ENCODE data around the gene CASP10. TPM values are rescaled to one million over a fixed set of nuclear protein-coding genes. Genes with fewer than 3 reads are reported as not detected.

The CASP10 gene
- total RNA-seq, 1 donor from 2014 or later, result 38.6 TPM

DNA sequence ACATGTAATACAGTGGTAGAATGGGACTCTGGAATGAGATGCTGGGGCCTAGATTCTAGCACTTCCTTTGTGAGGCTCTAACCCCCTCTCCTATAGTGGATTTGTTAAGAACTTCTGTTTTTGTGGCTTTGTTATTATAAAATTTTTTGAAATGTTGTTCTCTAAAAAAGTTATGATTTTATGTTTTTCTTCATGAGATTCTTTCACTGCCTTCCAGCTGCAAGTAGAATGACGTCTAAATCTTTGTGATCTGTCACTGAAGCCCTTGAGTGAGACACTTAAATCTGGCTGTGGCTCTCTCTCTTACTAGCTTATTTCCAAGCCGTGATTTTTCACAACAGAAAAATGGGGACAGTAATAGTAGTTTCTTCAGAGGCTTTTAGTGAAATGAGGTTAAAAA lies 79.0 kb downstream of the CASP10 start:
- no peak for DNase-seq (ENCODE audit: low spot score)
- no peak overlapping the region for H3K27ac Mint-ChIP-seq (ENCODE audit: unreplicated experiment)
- H3K27me3 Mint-ChIP-seq (ENCODE audit: unreplicated experiment), result peaks cover 15% of the 10 kb centered on the region

DNA sequence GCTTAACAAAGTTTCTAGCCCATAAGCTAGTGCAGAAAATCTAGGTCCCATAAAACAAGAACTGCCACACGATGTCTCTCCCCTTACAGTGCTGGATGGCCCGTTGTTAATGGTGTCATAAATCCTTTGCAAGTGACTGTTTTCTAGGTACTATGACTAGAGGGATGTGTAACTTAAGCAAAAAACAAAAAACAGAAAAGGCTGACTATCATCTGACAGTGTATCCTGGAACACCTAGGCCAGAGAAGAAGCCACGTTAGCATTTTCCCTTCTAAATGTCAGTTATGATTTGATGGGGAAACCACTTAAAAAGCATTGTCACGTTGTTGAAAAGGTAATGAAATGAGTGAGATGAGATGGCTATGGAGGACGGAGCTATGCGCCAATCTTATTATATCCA lies 79.8 kb downstream of the CASP10 start:
- TF ChIP-seq CTCF (IDR thresholded peaks at IDR 0.05; ENCODE audit: unreplicated experiment), result no peak
- Mint-ChIP-seq H3K27me3 (ENCODE audit: unreplicated experiment) (peaks cover 12% of the 10 kb centered on the region), H3K36me3 (ENCODE audit: low read depth, unreplicated experiment) (peaks cover 5% of the 10 kb centered on the region), H3K4me1 (ENCODE audit: unreplicated experiment) (peaks cover 48% of the 10 kb centered on the region), H3K4me3 (ENCODE audit: unreplicated experiment) (no peak overlapping the region), H3K9me3 (ENCODE audit: unreplicated experiment) (no peaks in the 10 kb centered on the region), H3K27ac (ENCODE audit: unreplicated experiment) (no peak overlapping the region)
- DNase-seq (ENCODE audit: low spot score), result no peak

More for the DNA sequence above, 79.0 kb downstream of the CASP10 start:
- Mint-ChIP-seq H3K4me3 (ENCODE audit: unreplicated experiment) (no peak overlapping the region), H3K36me3 (ENCODE audit: low read depth, unreplicated experiment) (peaks cover 5% of the 10 kb centered on the region), H3K4me1 (ENCODE audit: unreplicated experiment) (peaks cover 53% of the 10 kb centered on the region), H3K9me3 (ENCODE audit: unreplicated experiment) (no peaks in the 10 kb centered on the region)
- no peak for TF ChIP-seq CTCF (IDR thresholded peaks at IDR 0.05; ENCODE audit: unreplicated experiment)

DNA sequence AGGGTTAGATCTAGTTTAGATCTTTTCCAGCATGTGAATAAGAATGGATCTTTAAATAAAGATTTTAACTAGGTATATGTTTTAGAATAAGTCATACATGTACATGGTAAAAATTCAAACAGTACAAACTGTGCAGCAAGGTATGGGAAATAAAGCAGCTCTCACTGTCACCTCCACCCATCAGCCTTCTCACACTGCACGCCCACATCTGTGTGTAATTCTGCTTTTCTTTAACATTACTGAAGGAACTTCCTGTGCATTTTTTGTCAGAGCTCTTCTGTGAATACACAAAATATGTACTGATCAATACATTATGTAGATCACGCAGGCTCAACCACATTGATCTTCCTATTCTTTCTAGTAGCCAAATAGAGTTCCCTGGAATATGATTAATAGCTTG lies 80.8 kb downstream of the CASP10 start:
- peaks cover 38% of the 10 kb centered on the region for H3K4me1 Mint-ChIP-seq (ENCODE audit: unreplicated experiment)
- peaks cover 1% of the 10 kb centered on the region for H3K36me3 Mint-ChIP-seq (ENCODE audit: low read depth, unreplicated experiment)

DNA sequence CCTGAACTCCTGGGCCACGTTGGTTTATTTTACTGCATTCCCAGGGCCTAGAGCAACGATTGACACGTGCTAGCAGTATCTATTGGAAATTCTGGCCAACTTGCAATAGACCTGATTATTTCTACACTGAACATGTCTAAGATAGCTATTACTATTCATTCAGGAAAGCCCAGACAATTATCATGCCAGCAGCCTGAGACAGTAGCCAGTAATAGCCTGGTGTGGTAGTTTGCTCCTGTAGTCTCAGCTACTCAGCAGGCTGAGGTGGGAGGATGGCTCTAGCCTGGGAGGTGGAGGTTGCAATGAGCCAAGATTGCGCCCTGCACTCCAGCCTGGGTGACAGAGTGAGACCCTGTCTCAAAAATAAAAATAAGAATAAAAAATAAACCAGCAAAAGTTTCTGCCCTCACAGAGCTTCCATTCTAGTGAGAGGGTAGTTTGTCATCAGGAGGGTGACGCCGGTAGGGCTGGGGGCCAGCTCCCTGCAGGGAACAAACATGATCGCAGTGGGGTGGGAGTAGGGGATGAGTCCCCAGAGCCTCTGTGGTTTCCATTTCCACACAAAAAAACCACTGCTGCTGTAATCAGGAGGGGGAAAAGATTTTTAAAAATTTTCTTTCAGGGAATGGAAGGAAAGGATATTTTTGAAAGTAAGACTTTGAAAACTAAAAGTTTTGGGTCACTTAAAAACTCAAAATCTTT lies 81.7 kb downstream of the CASP10 start:
- Mint-ChIP-seq H3K4me1 (ENCODE audit: unreplicated experiment) (peaks cover 36% of the 10 kb centered on the region), H3K9me3 (ENCODE audit: unreplicated experiment) (no peaks in the 10 kb centered on the region), H3K36me3 (ENCODE audit: low read depth, unreplicated experiment) (no peaks in the 10 kb centered on the region), H3K27ac (ENCODE audit: unreplicated experiment) (no peak overlapping the region), H3K27me3 (ENCODE audit: unreplicated experiment) (no peaks in the 10 kb centered on the region), H3K4me3 (ENCODE audit: unreplicated experiment) (no peak overlapping the region)
- no peak for DNase-seq (ENCODE audit: low spot score)
- no peak for TF ChIP-seq CTCF (IDR thresholded peaks at IDR 0.05; ENCODE audit: unreplicated experiment)

More for the DNA sequence above, 80.8 kb downstream of the CASP10 start:
- H3K9me3 Mint-ChIP-seq (ENCODE audit: unreplicated experiment), result no peaks in the 10 kb centered on the region
- H3K27me3 Mint-ChIP-seq (ENCODE audit: unreplicated experiment), result peaks cover 1% of the 10 kb centered on the region
- no peak for TF ChIP-seq CTCF (IDR thresholded peaks at IDR 0.05; ENCODE audit: unreplicated experiment)
- H3K4me3 Mint-ChIP-seq (ENCODE audit: unreplicated experiment), result no peak overlapping the region
- no peak for DNase-seq (ENCODE audit: low spot score)
- no peak overlapping the region for H3K27ac Mint-ChIP-seq (ENCODE audit: unreplicated experiment)

GRCh38 chr2:201266629-201267028 lies 83.7 kb downstream of the CASP10 start:
- no peak overlapping the region for H3K4me3 Mint-ChIP-seq (ENCODE audit: unreplicated experiment)
- DNase-seq (ENCODE audit: low spot score), result no peak
- peak overlapping the region; percentile 64 for H3K27ac Mint-ChIP-seq (ENCODE audit: unreplicated experiment)
- peaks cover 25% of the 10 kb centered on the region for H3K4me1 Mint-ChIP-seq (ENCODE audit: unreplicated experiment)
- H3K9me3 Mint-ChIP-seq (ENCODE audit: unreplicated experiment), result no peaks in the 10 kb centered on the region
- H3K27me3 Mint-ChIP-seq (ENCODE audit: unreplicated experiment), result no peaks in the 10 kb centered on the region
- no peaks in the 10 kb centered on the region for H3K36me3 Mint-ChIP-seq (ENCODE audit: low read depth, unreplicated experiment)
- TF ChIP-seq CTCF (IDR thresholded peaks at IDR 0.05; ENCODE audit: unreplicated experiment), result no peak

Data from endothelial cell (in vitro differentiated cells).